GM12891 (cell line): ENCODE results near the gene DACH2.

ENCODE experiments used
- POLR2AphosphoS5 ChIP-seq: IDR thresholded peaks from 2 replicates; pipeline ENCODE4 v1.6.1; 2011; ENCODE audit warnings: low read depth, low read length, control low read depth
- TAF1 ChIP-seq: IDR thresholded peaks from 2 replicates; pipeline ENCODE4 v1.6.1; 2011; ENCODE audit warnings: low read depth, low read length, control low read depth

DNA sequence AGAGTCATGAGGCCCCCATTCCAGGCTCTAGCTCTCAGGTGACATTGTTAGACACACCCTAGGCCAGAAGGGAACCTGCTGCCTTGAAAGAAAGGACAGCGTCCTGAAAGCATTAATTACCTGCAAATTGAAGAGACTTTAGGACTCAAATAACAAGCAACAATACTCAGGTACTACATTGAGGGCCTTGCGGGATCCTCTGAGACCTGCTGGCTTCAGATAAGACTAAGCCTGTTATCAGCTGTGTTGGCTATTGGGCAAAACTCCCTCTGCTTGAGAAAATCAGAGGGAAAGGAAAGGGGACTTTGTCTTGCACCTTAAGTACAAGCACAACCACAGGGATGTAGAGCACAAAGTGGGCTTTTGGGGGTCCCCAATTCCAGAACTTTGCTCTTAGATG lies 45.9 kb upstream of the DACH2 start:
- TF ChIP-seq POLR2AphosphoS5 (no peak), TAF1 (no peak)
